ENCODE measurements around the gene DSG3.

DNA sequence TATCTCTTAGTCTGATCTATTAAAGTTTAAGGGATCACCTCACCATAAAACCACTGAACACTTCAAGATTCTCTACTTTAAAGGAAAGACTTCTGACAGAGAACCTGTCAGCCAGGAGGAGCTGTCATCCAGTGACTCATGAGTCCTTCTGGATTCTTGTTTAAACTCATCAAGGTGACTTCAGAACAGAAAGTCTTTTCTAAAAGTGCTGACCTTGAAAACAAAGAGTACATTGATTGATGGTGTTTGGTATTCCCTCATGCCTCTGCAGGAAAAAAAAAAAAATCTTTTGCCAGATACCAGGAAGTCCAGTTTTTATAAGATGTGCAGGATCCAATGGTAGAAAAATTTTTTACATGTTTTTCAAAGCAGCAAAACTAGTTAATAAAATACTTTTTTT, 62.8 kb downstream of the DSG3 start:
- TF ChIP-seq, protein P1, sequence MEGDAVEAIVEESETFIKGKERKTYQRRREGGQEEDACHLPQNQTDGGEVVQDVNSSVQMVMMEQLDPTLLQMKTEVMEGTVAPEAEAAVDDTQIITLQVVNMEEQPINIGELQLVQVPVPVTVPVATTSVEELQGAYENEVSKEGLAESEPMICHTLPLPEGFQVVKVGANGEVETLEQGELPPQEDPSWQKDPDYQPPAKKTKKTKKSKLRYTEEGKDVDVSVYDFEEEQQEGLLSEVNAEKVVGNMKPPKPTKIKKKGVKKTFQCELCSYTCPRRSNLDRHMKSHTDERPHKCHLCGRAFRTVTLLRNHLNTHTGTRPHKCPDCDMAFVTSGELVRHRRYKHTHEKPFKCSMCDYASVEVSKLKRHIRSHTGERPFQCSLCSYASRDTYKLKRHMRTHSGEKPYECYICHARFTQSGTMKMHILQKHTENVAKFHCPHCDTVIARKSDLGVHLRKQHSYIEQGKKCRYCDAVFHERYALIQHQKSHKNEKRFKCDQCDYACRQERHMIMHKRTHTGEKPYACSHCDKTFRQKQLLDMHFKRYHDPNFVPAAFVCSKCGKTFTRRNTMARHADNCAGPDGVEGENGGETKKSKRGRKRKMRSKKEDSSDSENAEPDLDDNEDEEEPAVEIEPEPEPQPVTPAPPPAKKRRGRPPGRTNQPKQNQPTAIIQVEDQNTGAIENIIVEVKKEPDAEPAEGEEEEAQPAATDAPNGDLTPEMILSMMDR (IDR thresholded peaks at IDR 0.05; ENCODE audit: low read depth, low read length), result no peak
- TF ChIP-seq EZH2phosphoT487 (IDR thresholded peaks at IDR 0.05; ENCODE audit: low read depth), result no peak

Data from OCI-LY3 (cell line).